Astrocyte (in vitro differentiated cells and primary cell): ENCODE results near the gene NDOR1.

Experiments
- EZH2 ChIP-seq: IDR thresholded peaks from 2 replicates; pipeline ENCODE4 v1.6.1; 2012; ENCODE audit warnings: mild to moderate bottlenecking, low read length, inconsistent platforms; ENCODE audit not compliant: insufficient read depth
- TF ChIP-seq, protein P1 (sequence below): IDR thresholded peaks from 2 replicates; pipeline ENCODE4 v1.5.1; 2011; ENCODE audit warnings: low read depth, mild to moderate bottlenecking, inconsistent platforms, low read length, moderate library complexity; ENCODE audit not compliant: insufficient read depth

DNA sequence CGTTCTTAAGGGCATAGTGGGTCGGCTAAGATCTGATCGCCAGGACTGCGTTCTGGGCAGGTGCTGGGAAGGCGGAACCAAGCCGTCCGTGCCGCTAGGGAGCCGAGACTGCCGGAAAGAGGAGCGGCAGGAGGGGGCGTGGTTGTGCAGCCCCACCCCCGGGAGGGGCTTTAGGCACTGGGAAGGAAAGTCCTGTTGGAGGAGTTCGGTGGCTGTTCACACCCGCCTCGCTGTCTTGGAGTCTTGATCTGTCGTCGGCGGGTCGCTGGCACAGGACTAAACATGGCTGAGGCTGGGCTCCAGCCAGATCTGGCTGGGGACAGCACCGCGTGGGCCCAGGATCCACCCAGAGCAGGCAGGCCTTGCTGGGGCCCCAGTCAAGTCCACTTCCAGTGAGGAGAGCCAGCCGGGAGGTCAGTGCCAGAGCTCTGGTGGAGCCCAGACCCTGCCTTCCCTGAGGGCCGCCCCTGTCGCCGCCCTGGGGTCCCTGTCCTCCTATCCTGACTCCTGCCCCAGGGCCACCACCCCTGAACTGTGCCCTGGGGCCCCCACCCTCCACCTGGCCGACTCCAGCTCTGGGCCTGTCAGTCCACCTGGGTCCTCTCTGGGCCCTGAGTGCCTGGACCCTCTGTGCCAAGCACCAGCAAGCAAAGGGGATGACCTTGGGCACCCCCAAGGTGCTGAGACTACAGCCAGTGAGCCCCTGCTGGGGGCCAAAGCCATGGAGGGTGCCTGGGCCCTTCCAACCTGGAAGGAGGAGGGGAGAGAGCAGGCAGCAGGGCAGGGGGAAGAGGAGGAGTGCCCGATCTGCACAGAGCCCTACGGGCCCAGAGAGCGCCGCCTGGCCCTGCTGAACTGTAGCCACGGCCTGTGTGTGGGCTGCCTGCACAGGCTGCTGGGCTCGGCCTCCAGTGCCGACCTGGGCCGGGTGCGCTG is 12.0 kb downstream of the NDOR1 start:
- TF ChIP-seq, protein P1, sequence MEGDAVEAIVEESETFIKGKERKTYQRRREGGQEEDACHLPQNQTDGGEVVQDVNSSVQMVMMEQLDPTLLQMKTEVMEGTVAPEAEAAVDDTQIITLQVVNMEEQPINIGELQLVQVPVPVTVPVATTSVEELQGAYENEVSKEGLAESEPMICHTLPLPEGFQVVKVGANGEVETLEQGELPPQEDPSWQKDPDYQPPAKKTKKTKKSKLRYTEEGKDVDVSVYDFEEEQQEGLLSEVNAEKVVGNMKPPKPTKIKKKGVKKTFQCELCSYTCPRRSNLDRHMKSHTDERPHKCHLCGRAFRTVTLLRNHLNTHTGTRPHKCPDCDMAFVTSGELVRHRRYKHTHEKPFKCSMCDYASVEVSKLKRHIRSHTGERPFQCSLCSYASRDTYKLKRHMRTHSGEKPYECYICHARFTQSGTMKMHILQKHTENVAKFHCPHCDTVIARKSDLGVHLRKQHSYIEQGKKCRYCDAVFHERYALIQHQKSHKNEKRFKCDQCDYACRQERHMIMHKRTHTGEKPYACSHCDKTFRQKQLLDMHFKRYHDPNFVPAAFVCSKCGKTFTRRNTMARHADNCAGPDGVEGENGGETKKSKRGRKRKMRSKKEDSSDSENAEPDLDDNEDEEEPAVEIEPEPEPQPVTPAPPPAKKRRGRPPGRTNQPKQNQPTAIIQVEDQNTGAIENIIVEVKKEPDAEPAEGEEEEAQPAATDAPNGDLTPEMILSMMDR, result no peak
- no peak for TF ChIP-seq EZH2
